A204.1 (cell line): ENCODE data around the gene PRKAR1B.

Source experiments
- FAIRE-seq: peaks from 2 replicates; lab custom pipeline; 2012; peaks lifted over from hg19 to GRCh38; lab: Jason Lieb, UNC

Gene PRKAR1B

GRCh38 chr7:691361-692045 lies 35.6 kb downstream of the PRKAR1B start:
- no peak for FAIRE-seq

- FAIRE-seq: no peak
Measured at GRCh38 chr7:690478-691360, 36.4 kb downstream of the PRKAR1B start.

- FAIRE-seq: no peak
Measured at GRCh38 chr7:685540-685939, 41.5 kb downstream of the PRKAR1B start.

GRCh38 chr7:684416-684815 lies 42.7 kb downstream of the PRKAR1B start:
- no peak for FAIRE-seq

GRCh38 chr7:683526-684205 lies 43.4 kb downstream of the PRKAR1B start:
- FAIRE-seq: no peak

- FAIRE-seq: no peak
Measured at GRCh38 chr7:682810-683209, 44.3 kb downstream of the PRKAR1B start.

- FAIRE-seq: no peak
Measured at GRCh38 chr7:681551-682307, 45.4 kb downstream of the PRKAR1B start.

GRCh38 chr7:680411-681127 lies 46.5 kb downstream of the PRKAR1B start:
- no peak for FAIRE-seq

GRCh38 chr7:676972-677385 lies 50.1 kb downstream of the PRKAR1B start:
- FAIRE-seq: no peak

GRCh38 chr7:676246-676971 lies 50.7 kb downstream of the PRKAR1B start:
- no peak for FAIRE-seq

GRCh38 chr7:674454-675410 lies 52.3 kb downstream of the PRKAR1B start:
- no peak for FAIRE-seq

GRCh38 chr7:673681-674453 lies 53.2 kb downstream of the PRKAR1B start:
- FAIRE-seq: no peak

GRCh38 chr7:672891-673290 lies 54.2 kb downstream of the PRKAR1B start:
- FAIRE-seq: no peak

GRCh38 chr7:671415-672042 lies 55.6 kb downstream of the PRKAR1B start:
- FAIRE-seq: no peak

GRCh38 chr7:670501-671390 lies 56.3 kb downstream of the PRKAR1B start:
- FAIRE-seq: no peak

- FAIRE-seq: no peak
Measured at GRCh38 chr7:668958-669357, 58.1 kb downstream of the PRKAR1B start.
